ENCODE data around the gene GFPT1.
"Not testable (repeated sequence)": the region's sequence is repeated elsewhere in the genome, so short reads cannot be mapped to it uniquely, and the experiment has no call there.

The GFPT1 gene

GRCh38 chr2:69386789-69387734 is at the start of gene GFPT1:
Gene GFPT1 (minus strand): TSS chr2:69387227. CDS start chr2:69387071, 156 bp downstream.
- peak within 1 kb of the TSS; percentile 90 for H3K4me3 Mint-ChIP-seq
- peaks cover 11% of the 10 kb centered on the region for H3K36me3 Mint-ChIP-seq (ENCODE audit: low read depth)
- no peaks in the 10 kb centered on the region for H3K27me3 Mint-ChIP-seq (ENCODE audit: low read depth)
- no peaks in the 10 kb centered on the region for H3K9me3 Mint-ChIP-seq
- peak; percentile 94 for DNase-seq (ENCODE audit: low spot score)
- peak within 1 kb of the TSS; percentile 92 for H3K27ac Mint-ChIP-seq
- H3K4me1 Mint-ChIP-seq (ENCODE audit: low read depth), result peaks cover 31% of the 10 kb centered on the region

- Mint-ChIP-seq H3K27me3 (ENCODE audit: low read depth) (no peaks in the 10 kb centered on the region), H3K36me3 (ENCODE audit: low read depth) (peaks cover 12% of the 10 kb centered on the region), H3K9me3 (peaks cover 8% of the 10 kb centered on the region), H3K4me1 (ENCODE audit: low read depth) (peaks cover 21% of the 10 kb centered on the region), H3K27ac (peak overlapping the region; percentile 96), H3K4me3 (peak overlapping the region; percentile 91)
- no peak for DNase-seq (ENCODE audit: low spot score)
Measured at GRCh38 chr2:69436596-69436937, 49.5 kb upstream of the GFPT1 start.

- no peak overlapping the region for H3K4me3 Mint-ChIP-seq
Measured at GRCh38 chr2:69434753-69435152, 47.7 kb upstream of the GFPT1 start.

GRCh38 chr2:69429491-69430183 is 42.6 kb upstream of the GFPT1 start:
- no peaks in the 10 kb centered on the region for H3K9me3 Mint-ChIP-seq
- H3K27ac Mint-ChIP-seq, result no peak overlapping the region
- DNase-seq (ENCODE audit: low spot score), result no peak
- H3K27me3 Mint-ChIP-seq (ENCODE audit: low read depth), result no peaks in the 10 kb centered on the region
- peaks cover 14% of the 10 kb centered on the region for H3K36me3 Mint-ChIP-seq (ENCODE audit: low read depth)
- H3K4me3 Mint-ChIP-seq, result no peak overlapping the region
- H3K4me1 Mint-ChIP-seq (ENCODE audit: low read depth), result peaks cover 2% of the 10 kb centered on the region

More at GRCh38 chr2:69434753-69435152, 47.7 kb upstream of the GFPT1 start:
- Mint-ChIP-seq H3K9me3 (peaks cover 8% of the 10 kb centered on the region), H3K27ac (no peak overlapping the region), H3K4me1 (ENCODE audit: low read depth) (peaks cover 21% of the 10 kb centered on the region), H3K36me3 (ENCODE audit: low read depth) (peaks cover 12% of the 10 kb centered on the region), H3K27me3 (ENCODE audit: low read depth) (no peaks in the 10 kb centered on the region)
- no peak for DNase-seq (ENCODE audit: low spot score)

GRCh38 chr2:69428981-69429380 is 42.0 kb upstream of the GFPT1 start:
- Mint-ChIP-seq H3K4me1 (ENCODE audit: low read depth) (no peaks in the 10 kb centered on the region), H3K27me3 (ENCODE audit: low read depth) (no peaks in the 10 kb centered on the region), H3K36me3 (ENCODE audit: low read depth) (peaks cover 14% of the 10 kb centered on the region), H3K9me3 (no peaks in the 10 kb centered on the region), H3K27ac (no peak overlapping the region), H3K4me3 (no peak overlapping the region)
- no peak for DNase-seq (ENCODE audit: low spot score)

- no peak overlapping the region for H3K4me3 Mint-ChIP-seq
- DNase-seq (ENCODE audit: low spot score), result no peak
- H3K4me1 Mint-ChIP-seq (ENCODE audit: low read depth), result peaks cover 7% of the 10 kb centered on the region
- no peaks in the 10 kb centered on the region for H3K27me3 Mint-ChIP-seq (ENCODE audit: low read depth)
- H3K36me3 Mint-ChIP-seq (ENCODE audit: low read depth), result peaks cover 21% of the 10 kb centered on the region
- no peaks in the 10 kb centered on the region for H3K9me3 Mint-ChIP-seq
- H3K27ac Mint-ChIP-seq, result no peak overlapping the region
Measured at GRCh38 chr2:69424419-69424818, 37.4 kb upstream of the GFPT1 start.

- no peak overlapping the region for H3K4me3 Mint-ChIP-seq
- H3K4me1 Mint-ChIP-seq (ENCODE audit: low read depth), result peaks cover 7% of the 10 kb centered on the region
- peaks cover 22% of the 10 kb centered on the region for H3K36me3 Mint-ChIP-seq (ENCODE audit: low read depth)
- no peak overlapping the region for H3K27ac Mint-ChIP-seq
- no peaks in the 10 kb centered on the region for H3K27me3 Mint-ChIP-seq (ENCODE audit: low read depth)
- no peaks in the 10 kb centered on the region for H3K9me3 Mint-ChIP-seq
- DNase-seq (ENCODE audit: low spot score), result no peak
Measured at GRCh38 chr2:69422198-69422597, 35.2 kb upstream of the GFPT1 start.

GRCh38 chr2:69419111-69419510 is 32.1 kb upstream of the GFPT1 start:
- H3K36me3 Mint-ChIP-seq (ENCODE audit: low read depth), result peaks cover 26% of the 10 kb centered on the region
- H3K4me3 Mint-ChIP-seq; H3K27me3 Mint-ChIP-seq (ENCODE audit: low read depth); DNase-seq (ENCODE audit: low spot score); H3K27ac Mint-ChIP-seq; H3K4me1 Mint-ChIP-seq (ENCODE audit: low read depth); H3K9me3 Mint-ChIP-seq: not testable (repeated sequence)

- Mint-ChIP-seq H3K36me3 (ENCODE audit: low read depth) (peaks cover 23% of the 10 kb centered on the region), H3K9me3 (no peaks in the 10 kb centered on the region), H3K27ac (no peak overlapping the region), H3K27me3 (ENCODE audit: low read depth) (no peaks in the 10 kb centered on the region), H3K4me3 (no peak overlapping the region), H3K4me1 (ENCODE audit: low read depth) (peaks cover 2% of the 10 kb centered on the region)
- no peak for DNase-seq (ENCODE audit: low spot score)
Measured at GRCh38 chr2:69416147-69416546, 29.1 kb upstream of the GFPT1 start.

- peaks cover 22% of the 10 kb centered on the region for H3K36me3 Mint-ChIP-seq (ENCODE audit: low read depth)
Measured at GRCh38 chr2:69411120-69411519, 24.1 kb upstream of the GFPT1 start.

GRCh38 chr2:69405306-69405705 is 18.3 kb upstream of the GFPT1 start:
- H3K27ac Mint-ChIP-seq, result no peak overlapping the region
- no peak for DNase-seq (ENCODE audit: low spot score)
- H3K4me3 Mint-ChIP-seq, result no peak overlapping the region
- H3K4me1 Mint-ChIP-seq (ENCODE audit: low read depth), result peaks cover 5% of the 10 kb centered on the region
- H3K9me3 Mint-ChIP-seq, result peaks cover 12% of the 10 kb centered on the region
- no peaks in the 10 kb centered on the region for H3K27me3 Mint-ChIP-seq (ENCODE audit: low read depth)
- peaks cover 39% of the 10 kb centered on the region for H3K36me3 Mint-ChIP-seq (ENCODE audit: low read depth)

More at GRCh38 chr2:69411120-69411519, 24.1 kb upstream of the GFPT1 start:
- Mint-ChIP-seq H3K9me3 (peaks cover 3% of the 10 kb centered on the region), H3K27me3 (ENCODE audit: low read depth) (no peaks in the 10 kb centered on the region), H3K27ac (no peak overlapping the region), H3K4me3 (no peak overlapping the region), H3K4me1 (ENCODE audit: low read depth) (peaks cover 10% of the 10 kb centered on the region)
- no peak for DNase-seq (ENCODE audit: low spot score)

GRCh38 chr2:69400121-69400520 is 13.1 kb upstream of the GFPT1 start:
- Mint-ChIP-seq H3K4me1 (ENCODE audit: low read depth) (no peaks in the 10 kb centered on the region), H3K27ac (no peak overlapping the region), H3K9me3 (peaks cover 9% of the 10 kb centered on the region), H3K4me3 (no peak overlapping the region), H3K27me3 (ENCODE audit: low read depth) (no peaks in the 10 kb centered on the region), H3K36me3 (ENCODE audit: low read depth) (peaks cover 44% of the 10 kb centered on the region)
- DNase-seq (ENCODE audit: low spot score), result no peak

- Mint-ChIP-seq H3K9me3 (no peaks in the 10 kb centered on the region), H3K4me1 (ENCODE audit: low read depth) (no peaks in the 10 kb centered on the region), H3K36me3 (ENCODE audit: low read depth) (peaks cover 40% of the 10 kb centered on the region)
Measured at GRCh38 chr2:69397234-69397633, 10.2 kb upstream of the GFPT1 start.

GRCh38 chr2:69395866-69396265 is 8.8 kb upstream of the GFPT1 start:
- no peak overlapping the region for H3K27ac Mint-ChIP-seq
- H3K9me3 Mint-ChIP-seq, result no peaks in the 10 kb centered on the region
- H3K36me3 Mint-ChIP-seq (ENCODE audit: low read depth), result peaks cover 36% of the 10 kb centered on the region
- no peak for DNase-seq (ENCODE audit: low spot score)
- H3K4me3 Mint-ChIP-seq, result no peak overlapping the region
- H3K27me3 Mint-ChIP-seq (ENCODE audit: low read depth), result no peaks in the 10 kb centered on the region
- H3K4me1 Mint-ChIP-seq (ENCODE audit: low read depth), result no peaks in the 10 kb centered on the region

More at GRCh38 chr2:69397234-69397633, 10.2 kb upstream of the GFPT1 start:
- DNase-seq (ENCODE audit: low spot score), result no peak
- Mint-ChIP-seq H3K27me3 (ENCODE audit: low read depth) (no peaks in the 10 kb centered on the region), H3K4me3 (no peak overlapping the region), H3K27ac (no peak overlapping the region)

All from T-helper 2 cell treated with Interferon-gamma antibody and Interleukin-4, amounts not matched to agents 5 μg/mL and 100 μg/mL, for 36 hours (primary cell).